Measurements from ENCODE around the gene EME1.

The EME1 gene

GRCh38 chr17:50352072-50352692 lies 20.8 kb upstream of the EME1 start:
- H3K4me3 ChIP-seq (ENCODE audit: low read depth in 1 of 2, low read length in 2 of 2), result no peak overlapping the region
- no peaks in the 10 kb centered on the region for H3K9me3 ChIP-seq (ENCODE audit: low read length)
- no peak overlapping the region for H3K9ac ChIP-seq (ENCODE audit: low read length)
- peak overlapping the region; percentile 49 for H3K27ac ChIP-seq (ENCODE audit: low read depth, low read length)
- H3K4me1 ChIP-seq (ENCODE audit: insufficient read depth, low read length), result peaks cover 32% of the 10 kb centered on the region
- peaks cover 36% of the 10 kb centered on the region for H3K36me3 ChIP-seq (ENCODE audit: insufficient read depth, low read length)
- no peaks in the 10 kb centered on the region for H3K27me3 ChIP-seq (ENCODE audit: control insufficient read depth in 1 of 2, insufficient read depth in 2 of 2, low read length in 2 of 2)

DNA sequence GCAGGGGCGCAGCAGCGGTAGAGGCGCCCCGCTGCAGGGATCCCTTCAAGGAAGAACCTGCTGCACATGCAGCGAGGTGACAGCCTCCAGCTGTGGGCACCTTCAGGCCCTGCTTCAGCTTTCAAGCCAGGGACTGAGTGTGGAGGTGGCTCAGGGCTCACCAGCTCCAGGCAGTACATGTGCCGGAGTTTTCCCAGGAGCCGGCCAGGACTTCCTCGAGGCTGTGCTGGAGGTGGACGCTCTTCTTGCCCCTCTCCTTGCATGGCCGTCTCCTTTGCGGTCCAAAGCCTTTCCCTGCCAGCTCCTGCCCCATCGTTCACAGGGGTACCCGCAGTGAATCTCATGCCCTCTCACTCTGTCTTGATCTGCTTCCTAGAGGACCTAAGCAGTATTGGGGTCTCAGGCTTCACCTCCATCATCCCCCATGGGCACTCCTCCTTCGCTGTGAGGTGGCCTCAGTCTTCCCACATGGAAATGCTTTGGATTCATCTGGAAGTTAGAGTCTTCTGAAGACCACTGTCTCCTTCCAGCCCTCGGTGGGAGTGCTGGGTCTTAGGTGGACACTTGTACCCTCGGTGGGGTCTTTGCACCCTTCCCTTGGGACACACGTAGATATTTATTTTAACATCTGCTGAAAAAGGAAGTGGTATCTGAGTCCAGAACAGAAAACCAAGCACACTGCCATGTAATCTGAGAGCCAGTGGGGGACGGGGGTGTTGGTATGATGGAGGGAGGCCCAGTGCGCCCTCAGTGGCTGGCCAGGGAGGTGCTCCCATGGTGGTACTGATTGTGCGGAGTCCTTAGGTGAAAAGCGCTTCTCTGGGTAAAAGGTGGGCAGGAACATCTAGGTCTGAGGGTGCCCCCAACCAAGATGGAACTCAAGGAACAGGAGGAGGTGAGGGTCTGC lies 20.1 kb upstream of the EME1 start:
- Histone ChIP-seq H3K27ac (ENCODE audit: low read depth, low read length) (no peak overlapping the region), H3K27me3 (ENCODE audit: control insufficient read depth in 1 of 2, insufficient read depth in 2 of 2, low read length in 2 of 2) (no peaks in the 10 kb centered on the region), H3K4me3 (ENCODE audit: low read depth in 1 of 2, low read length in 2 of 2) (no peak overlapping the region), H3K36me3 (ENCODE audit: insufficient read depth, low read length) (peaks cover 41% of the 10 kb centered on the region), H3K4me1 (ENCODE audit: insufficient read depth, low read length) (peaks cover 24% of the 10 kb centered on the region), H3K9me3 (ENCODE audit: low read length) (no peaks in the 10 kb centered on the region), H3K9ac (ENCODE audit: low read length) (no peak overlapping the region)

- Histone ChIP-seq H3K9me3 (ENCODE audit: low read length) (no peaks in the 10 kb centered on the region), H3K27me3 (ENCODE audit: control insufficient read depth in 1 of 2, insufficient read depth in 2 of 2, low read length in 2 of 2) (no peaks in the 10 kb centered on the region), H3K4me3 (ENCODE audit: low read depth in 1 of 2, low read length in 2 of 2) (no peak overlapping the region), H3K36me3 (ENCODE audit: insufficient read depth, low read length) (peaks cover 48% of the 10 kb centered on the region), H3K4me1 (ENCODE audit: insufficient read depth, low read length) (peaks cover 17% of the 10 kb centered on the region), H3K9ac (ENCODE audit: low read length) (no peak overlapping the region), H3K27ac (ENCODE audit: low read depth, low read length) (no peak overlapping the region)
These were observed 19.3 kb upstream of the EME1 start for GRCh38 chr17:50353600-50354195.

GRCh38 chr17:50354198-50354597 lies 18.8 kb upstream of the EME1 start:
- Histone ChIP-seq H3K36me3 (ENCODE audit: insufficient read depth, low read length) (peaks cover 52% of the 10 kb centered on the region), H3K9ac (ENCODE audit: low read length) (no peak overlapping the region), H3K27me3 (ENCODE audit: control insufficient read depth in 1 of 2, insufficient read depth in 2 of 2, low read length in 2 of 2) (no peaks in the 10 kb centered on the region), H3K4me1 (ENCODE audit: insufficient read depth, low read length) (peaks cover 16% of the 10 kb centered on the region), H3K4me3 (ENCODE audit: low read depth in 1 of 2, low read length in 2 of 2) (no peak overlapping the region), H3K27ac (ENCODE audit: low read depth, low read length) (no peak overlapping the region), H3K9me3 (ENCODE audit: low read length) (no peaks in the 10 kb centered on the region)

GRCh38 chr17:50354776-50355175 lies 18.3 kb upstream of the EME1 start:
- no peaks in the 10 kb centered on the region for H3K9me3 ChIP-seq (ENCODE audit: low read length)
- no peak overlapping the region for H3K27ac ChIP-seq (ENCODE audit: low read depth, low read length)
- H3K36me3 ChIP-seq (ENCODE audit: insufficient read depth, low read length), result peaks cover 52% of the 10 kb centered on the region
- H3K9ac ChIP-seq (ENCODE audit: low read length), result no peak overlapping the region
- H3K4me1 ChIP-seq (ENCODE audit: insufficient read depth, low read length), result peaks cover 16% of the 10 kb centered on the region
- no peak overlapping the region for H3K4me3 ChIP-seq (ENCODE audit: low read depth in 1 of 2, low read length in 2 of 2)
- H3K27me3 ChIP-seq (ENCODE audit: control insufficient read depth in 1 of 2, insufficient read depth in 2 of 2, low read length in 2 of 2), result no peaks in the 10 kb centered on the region

DNA sequence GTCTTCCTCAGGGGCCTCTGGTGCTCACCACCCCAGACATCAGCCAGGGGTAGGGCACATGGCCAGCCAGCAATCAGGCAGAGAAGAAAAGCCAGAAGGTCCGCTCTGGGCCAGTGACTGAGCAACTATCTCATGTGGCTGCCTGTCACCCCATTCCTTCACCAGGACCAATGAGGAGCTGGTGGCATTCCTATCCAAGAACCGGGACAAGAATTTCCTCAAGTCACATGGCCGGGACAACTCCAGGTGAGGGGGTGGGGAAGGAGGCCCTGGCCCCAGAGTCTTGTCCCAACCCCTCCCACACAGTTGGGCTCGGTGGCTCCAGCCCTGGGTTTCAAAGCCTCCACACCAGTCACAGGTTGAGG lies 17.7 kb upstream of the EME1 start:
- Histone ChIP-seq H3K4me3 (ENCODE audit: low read depth in 1 of 2, low read length in 2 of 2) (no peak overlapping the region), H3K27ac (ENCODE audit: low read depth, low read length) (no peak overlapping the region), H3K9ac (ENCODE audit: low read length) (no peak overlapping the region), H3K4me1 (ENCODE audit: insufficient read depth, low read length) (peaks cover 16% of the 10 kb centered on the region), H3K27me3 (ENCODE audit: control insufficient read depth in 1 of 2, insufficient read depth in 2 of 2, low read length in 2 of 2) (no peaks in the 10 kb centered on the region), H3K9me3 (ENCODE audit: low read length) (no peaks in the 10 kb centered on the region), H3K36me3 (ENCODE audit: insufficient read depth, low read length) (peaks cover 52% of the 10 kb centered on the region)

DNA sequence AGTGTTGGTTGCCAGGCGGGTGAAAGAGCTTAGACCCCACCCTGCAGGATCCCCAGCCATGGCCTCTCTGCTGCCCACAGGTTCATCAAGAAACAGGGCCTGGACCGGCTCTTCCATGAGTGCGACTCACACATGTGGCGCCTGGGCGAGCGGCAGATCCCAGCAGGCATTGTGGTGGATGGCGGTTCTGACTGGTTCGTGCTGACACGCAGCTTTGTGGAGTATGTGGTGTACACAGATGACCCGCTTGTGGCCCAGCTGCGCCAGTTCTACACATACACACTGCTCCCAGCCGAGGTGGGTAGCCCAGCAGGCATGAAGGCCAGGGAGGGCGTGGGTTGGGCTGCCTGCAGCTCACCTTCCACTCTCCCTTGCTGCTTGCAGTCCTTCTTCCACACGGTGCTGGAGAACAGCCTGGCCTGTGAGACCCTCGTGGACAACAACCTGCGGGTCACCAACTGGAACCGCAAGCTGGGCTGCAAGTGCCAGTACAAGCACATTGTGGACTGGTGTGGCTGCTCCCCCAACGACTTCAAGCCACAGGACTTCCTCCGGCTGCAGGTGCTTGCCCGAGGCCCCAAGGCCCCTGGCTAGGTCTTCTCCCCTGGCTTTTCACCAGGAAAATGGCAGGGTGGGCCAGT lies 17.2 kb upstream of the EME1 start:
- Histone ChIP-seq H3K27me3 (ENCODE audit: control insufficient read depth in 1 of 2, insufficient read depth in 2 of 2, low read length in 2 of 2) (no peaks in the 10 kb centered on the region), H3K36me3 (ENCODE audit: insufficient read depth, low read length) (peaks cover 52% of the 10 kb centered on the region), H3K9ac (ENCODE audit: low read length) (no peak overlapping the region), H3K4me3 (ENCODE audit: low read depth in 1 of 2, low read length in 2 of 2) (no peak overlapping the region), H3K27ac (ENCODE audit: low read depth, low read length) (no peak overlapping the region), H3K9me3 (ENCODE audit: low read length) (no peaks in the 10 kb centered on the region), H3K4me1 (ENCODE audit: insufficient read depth, low read length) (peaks cover 16% of the 10 kb centered on the region)

DNA sequence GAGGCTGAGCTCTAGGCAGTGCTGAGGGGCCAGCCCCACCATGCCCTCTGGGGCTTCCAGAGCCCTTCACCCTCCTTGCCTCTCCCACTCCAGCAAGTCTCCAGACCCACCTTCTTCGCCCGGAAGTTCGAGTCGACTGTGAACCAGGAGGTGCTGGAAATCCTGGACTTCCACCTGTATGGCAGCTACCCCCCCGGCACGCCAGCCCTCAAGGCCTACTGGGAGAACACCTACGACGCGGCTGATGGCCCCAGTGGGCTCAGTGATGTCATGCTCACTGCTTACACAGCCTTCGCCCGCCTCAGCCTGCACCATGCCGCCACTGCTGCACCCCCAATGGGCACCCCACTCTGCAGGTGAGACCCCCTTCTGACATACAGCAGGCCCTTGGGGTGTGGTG lies 16.6 kb upstream of the EME1 start:
- H3K9ac ChIP-seq (ENCODE audit: low read length), result no peak overlapping the region
- no peak overlapping the region for H3K27ac ChIP-seq (ENCODE audit: low read depth, low read length)
- H3K36me3 ChIP-seq (ENCODE audit: insufficient read depth, low read length), result peaks cover 52% of the 10 kb centered on the region
- no peaks in the 10 kb centered on the region for H3K27me3 ChIP-seq (ENCODE audit: control insufficient read depth in 1 of 2, insufficient read depth in 2 of 2, low read length in 2 of 2)
- H3K4me3 ChIP-seq (ENCODE audit: low read depth in 1 of 2, low read length in 2 of 2), result no peak overlapping the region
- no peaks in the 10 kb centered on the region for H3K9me3 ChIP-seq (ENCODE audit: low read length)
- peaks cover 16% of the 10 kb centered on the region for H3K4me1 ChIP-seq (ENCODE audit: insufficient read depth, low read length)

DNA sequence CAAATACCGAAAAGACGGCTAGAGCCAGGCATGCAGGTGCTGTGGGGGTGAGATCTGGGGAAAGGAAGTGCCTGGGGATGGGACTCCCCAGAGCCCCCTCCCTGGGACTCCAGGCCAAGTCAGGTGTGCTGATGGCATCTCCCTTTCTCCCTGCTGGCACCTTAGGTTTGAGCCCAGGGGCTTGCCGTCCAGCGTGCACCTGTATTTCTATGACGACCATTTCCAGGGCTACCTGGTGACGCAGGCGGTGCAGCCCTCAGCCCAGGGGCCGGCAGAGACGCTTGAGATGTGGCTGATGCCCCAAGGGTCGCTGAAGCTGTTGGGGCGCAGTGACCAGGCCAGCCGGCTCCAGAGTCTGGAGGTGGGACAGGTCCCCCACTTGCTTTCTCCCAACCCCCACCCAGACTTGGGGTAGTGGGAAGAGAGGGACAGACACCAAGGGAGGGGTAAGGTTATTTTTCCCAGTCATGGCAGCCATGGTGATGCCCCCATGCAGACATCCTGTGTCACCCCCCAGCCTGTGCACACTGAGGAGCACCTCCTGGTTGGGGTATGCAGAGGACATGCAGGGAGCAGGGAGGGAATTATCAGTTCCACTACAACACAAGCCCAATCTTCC lies 16.0 kb upstream of the EME1 start:
- H3K9ac ChIP-seq (ENCODE audit: low read length), result no peak overlapping the region
- H3K36me3 ChIP-seq (ENCODE audit: insufficient read depth, low read length), result peaks cover 51% of the 10 kb centered on the region
- H3K27ac ChIP-seq (ENCODE audit: low read depth, low read length), result no peak overlapping the region
- H3K9me3 ChIP-seq (ENCODE audit: low read length), result no peaks in the 10 kb centered on the region
- H3K27me3 ChIP-seq (ENCODE audit: control insufficient read depth in 1 of 2, insufficient read depth in 2 of 2, low read length in 2 of 2), result no peaks in the 10 kb centered on the region
- no peak overlapping the region for H3K4me3 ChIP-seq (ENCODE audit: low read depth in 1 of 2, low read length in 2 of 2)
- H3K4me1 ChIP-seq (ENCODE audit: insufficient read depth, low read length), result peaks cover 11% of the 10 kb centered on the region

DNA sequence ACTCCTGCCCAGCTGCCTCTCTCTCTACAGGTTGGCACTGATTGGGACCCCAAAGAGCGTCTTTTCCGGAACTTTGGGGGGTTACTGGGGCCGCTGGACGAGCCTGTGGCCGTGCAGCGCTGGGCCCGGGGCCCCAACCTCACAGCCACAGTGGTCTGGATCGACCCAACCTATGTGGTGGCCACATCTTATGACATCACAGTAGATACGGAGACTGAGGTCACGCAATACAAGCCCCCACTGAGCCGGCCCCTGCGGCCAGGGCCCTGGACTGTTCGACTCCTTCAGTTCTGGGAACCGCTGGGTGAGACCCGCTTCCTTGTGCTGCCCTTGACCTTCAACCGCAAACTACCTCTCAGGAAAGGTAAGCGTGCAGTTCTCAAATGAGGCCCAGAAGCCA lies 14.9 kb upstream of the EME1 start:
- Histone ChIP-seq H3K27ac (ENCODE audit: low read depth, low read length) (no peak overlapping the region), H3K36me3 (ENCODE audit: insufficient read depth, low read length) (peaks cover 48% of the 10 kb centered on the region), H3K27me3 (ENCODE audit: control insufficient read depth in 1 of 2, insufficient read depth in 2 of 2, low read length in 2 of 2) (no peaks in the 10 kb centered on the region), H3K9ac (ENCODE audit: low read length) (no peak overlapping the region), H3K4me1 (ENCODE audit: insufficient read depth, low read length) (peaks cover 6% of the 10 kb centered on the region), H3K4me3 (ENCODE audit: low read depth in 1 of 2, low read length in 2 of 2) (no peak overlapping the region), H3K9me3 (ENCODE audit: low read length) (no peaks in the 10 kb centered on the region)

Data from muscle layer of colon (tissue), 2 donors.